ENCODE measurements around the gene ADAP1. TPM values are rescaled to one million over a fixed set of nuclear protein-coding genes. Genes with fewer than 3 reads are reported as not detected.
"Not testable (repeated sequence)": the region's sequence is repeated elsewhere in the genome, so short reads cannot be mapped to it uniquely, and the experiment has no call there.

The ADAP1 gene
- polyA plus RNA-seq, 1 donor = 3.2 TPM

DNA sequence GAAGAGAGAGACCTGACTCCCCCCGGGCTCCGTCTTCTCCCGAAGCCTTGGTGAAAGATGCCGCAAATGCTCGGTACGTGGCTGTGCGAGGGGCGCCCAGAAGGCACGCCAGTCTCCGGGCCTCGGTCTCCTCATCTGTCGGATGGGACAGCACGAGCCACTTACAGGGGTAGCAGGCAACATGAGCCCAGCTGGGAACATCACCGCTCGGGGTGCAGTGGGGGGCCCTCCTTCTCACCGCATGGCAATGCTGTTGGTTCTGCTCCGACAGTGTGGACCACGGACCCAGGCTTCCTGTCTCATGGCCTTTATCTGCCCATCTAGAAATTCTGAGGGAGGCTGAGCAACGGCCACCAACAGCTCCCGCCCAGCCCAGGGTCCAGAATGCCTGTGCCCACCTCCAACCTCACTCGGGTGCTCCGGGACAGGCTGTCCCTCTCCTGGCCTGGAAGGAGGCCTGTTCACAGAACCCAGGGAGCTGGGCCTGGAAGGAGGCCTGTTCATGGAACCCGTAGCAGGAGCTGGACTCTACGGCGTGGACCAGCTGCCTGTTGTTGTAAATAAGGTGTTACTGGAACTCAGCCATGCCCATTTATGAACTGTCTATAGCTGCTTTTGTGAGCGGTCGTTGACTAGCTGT, 15.8 kb downstream of the ADAP1 start:
- no peak for DNase-seq (ENCODE audit: low read depth)

DNA sequence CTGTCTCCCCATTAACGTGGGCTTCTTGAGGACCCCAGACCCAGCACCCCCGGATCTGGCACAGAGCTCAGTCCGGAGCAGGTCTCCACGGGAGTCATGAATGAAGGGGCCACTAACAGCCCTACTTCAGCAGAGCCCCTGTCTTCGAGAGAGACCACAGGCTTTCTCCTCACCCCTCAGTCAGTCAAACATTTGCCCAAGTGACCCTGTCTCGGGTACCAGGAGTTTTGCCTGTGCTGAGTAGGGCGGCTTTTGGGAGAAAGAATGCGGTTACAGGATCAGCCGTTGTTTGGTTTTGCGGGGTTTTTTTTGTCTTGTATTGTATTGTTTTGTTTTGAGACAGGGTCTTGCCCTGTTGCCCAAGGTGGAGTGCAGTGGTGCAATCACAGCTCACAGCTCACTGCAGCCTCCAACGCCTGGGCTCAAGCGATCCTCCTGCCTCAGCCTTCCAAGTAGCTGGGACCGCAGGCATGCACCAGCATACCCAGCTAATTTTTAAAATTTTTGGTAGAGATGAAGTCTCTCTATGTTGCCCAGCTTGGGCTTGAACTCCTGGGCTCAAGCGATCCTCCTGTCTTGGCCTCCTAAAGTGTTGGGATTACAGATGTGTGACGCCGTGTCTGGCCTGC, 16.5 kb downstream of the ADAP1 start:
- no peak for DNase-seq (ENCODE audit: low read depth)

DNA sequence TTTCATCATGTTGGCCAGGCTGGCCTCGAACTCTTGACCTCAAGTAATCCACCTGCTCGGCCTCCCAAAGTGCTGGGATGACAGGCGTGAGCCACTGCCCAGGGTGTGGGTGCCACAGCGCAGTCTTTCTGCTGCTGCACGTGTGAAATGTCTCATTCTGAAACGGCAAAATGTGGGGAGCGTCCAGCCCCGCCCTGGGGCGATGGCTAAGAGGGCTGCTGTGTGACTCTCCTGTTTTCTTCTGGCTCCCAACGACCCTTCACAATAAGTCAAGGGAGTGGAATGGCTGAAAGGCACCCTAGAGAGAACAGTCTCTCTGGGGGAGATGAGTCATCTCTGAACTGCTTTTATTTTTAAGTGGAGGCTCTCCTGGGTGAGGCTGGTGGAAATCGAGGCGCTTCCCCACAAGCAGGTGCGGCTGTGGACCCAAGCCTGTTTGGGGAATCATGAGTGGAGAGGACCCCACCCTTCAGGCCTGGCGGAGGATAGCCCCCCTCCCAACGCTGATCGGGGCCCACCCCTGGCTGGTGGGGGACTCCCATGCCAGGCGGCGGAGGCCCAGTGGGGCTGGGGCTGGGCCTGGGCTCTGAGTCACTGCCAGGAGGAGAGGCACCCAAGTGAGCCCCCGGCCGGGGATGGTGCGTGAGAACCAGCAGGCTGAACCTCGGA, 18.0 kb downstream of the ADAP1 start:
- DNase-seq (ENCODE audit: low read depth) = no peak

DNA sequence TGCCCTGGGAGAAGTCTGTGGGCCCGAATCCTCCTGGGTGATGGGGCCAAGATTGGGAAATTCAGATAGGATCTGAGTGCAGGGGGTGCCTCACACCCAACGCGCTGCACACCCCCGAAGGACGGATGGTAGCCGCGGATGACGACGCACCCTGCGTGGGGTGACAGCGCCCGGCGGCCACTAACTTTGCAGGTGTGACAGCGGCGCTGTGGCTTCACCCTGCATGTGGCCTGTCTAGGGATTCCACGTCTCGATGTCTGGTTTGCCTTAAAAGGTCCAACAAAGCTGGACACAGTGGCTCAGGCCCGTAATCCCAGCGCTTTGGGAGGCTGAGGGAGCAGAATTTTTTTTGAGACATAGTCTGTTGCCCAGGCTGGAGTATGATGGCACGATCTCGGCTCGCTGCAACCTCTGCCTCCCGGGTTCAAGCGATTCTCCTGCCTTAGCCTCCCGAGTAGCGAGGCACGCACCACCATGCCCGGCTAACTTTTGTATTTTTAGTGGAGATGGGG, 18.6 kb downstream of the ADAP1 start:
- no peak for DNase-seq (ENCODE audit: low read depth)

- no peak for DNase-seq (ENCODE audit: low read depth)
Observed at GRCh38 chr7:935164-935873, 19.2 kb downstream of the ADAP1 start.

DNA sequence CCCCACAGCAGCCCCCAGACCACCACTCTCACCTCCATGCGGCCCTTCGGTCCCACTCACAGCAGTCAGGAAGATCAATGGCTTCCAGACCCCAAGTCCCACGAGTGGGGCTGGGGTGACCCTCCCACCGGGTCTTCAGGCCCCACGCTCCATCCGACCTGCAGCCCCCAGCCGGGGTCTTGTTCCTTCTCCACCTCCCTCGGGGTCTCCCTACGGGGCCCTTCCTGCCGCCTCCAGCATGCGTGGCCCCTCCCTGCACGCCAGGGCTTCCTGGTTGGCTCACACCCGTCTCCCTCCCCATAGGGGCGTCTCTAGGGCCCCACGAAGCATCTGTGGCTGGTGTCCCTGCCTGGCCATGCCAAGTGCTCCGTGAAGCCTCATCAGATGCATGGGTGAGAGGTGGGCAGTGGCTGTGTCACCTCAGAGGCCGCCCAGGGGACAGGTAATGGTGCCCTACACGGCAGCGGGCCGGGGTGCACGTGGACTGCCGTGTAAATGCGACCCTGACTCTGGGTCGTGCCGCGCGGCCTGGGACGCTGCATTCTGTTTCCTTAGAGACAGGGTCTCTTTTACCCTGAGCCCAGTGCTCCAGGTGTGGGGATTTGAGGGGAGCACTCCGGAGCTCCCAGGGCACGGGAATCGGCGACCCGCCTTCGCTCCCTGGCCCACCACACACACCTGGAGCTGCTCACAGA, 19.9 kb downstream of the ADAP1 start:
- DNase-seq (ENCODE audit: low read depth) = no peak

DNA sequence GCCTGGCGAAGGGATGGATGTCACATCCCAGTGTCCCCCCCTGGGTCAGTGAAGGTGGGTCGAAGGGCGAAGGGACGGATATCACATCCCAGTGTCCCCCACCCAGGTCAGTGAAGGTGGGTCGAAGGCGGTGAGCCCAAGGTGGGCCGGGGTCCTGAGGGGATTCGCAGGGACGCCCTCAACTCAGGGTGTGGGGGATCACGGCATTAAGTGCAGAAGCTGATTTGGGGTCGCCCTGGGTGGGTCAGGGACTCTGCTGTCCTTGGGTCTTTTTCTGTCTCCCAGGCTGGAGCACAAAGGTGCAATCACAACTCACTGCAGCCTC, 21.9 kb downstream of the ADAP1 start:
- DNase-seq (ENCODE audit: low read depth) = no peak

- DNase-seq (ENCODE audit: low read depth) = no peak
Observed at GRCh38 chr7:931871-932650, 22.4 kb downstream of the ADAP1 start.

DNA sequence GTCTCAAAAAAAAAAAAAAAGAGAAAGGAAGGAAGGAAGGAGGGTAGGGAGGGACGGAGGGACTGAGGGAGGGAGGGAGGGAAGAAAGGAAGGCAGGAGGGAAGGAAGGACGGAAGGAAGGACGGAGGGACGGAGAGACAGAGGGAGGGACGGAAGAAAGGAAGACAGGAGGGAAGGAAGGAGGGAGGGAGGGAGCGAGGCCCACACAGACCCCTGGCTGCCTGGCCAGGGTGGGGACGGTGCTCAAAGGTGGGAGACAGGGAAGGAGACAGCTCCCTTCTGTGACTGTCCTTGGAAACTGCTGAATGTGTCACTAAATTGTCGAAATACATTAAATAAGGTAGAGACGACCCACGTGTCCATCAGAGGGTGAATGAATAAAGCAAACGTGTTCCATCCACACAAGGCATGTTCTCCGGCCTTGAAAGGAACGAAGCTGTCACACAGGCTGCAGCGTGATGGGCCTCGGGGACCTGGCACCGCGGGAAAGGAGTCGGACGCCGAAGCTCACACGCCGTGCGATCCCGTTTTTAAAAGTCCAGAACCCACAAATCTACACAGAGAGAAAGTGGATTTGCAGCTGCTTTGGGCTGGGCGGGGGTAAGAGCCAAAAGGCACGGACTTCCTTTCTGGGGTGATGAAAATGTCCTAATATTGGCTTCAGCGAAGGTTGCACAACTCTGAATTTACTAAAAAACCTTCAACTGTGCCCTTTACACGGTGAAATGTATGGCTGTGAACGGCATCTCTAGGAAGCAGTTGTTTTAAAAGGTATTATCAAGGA, 23.3 kb downstream of the ADAP1 start:
- DNase-seq (ENCODE audit: low read depth) = no peak

DNA sequence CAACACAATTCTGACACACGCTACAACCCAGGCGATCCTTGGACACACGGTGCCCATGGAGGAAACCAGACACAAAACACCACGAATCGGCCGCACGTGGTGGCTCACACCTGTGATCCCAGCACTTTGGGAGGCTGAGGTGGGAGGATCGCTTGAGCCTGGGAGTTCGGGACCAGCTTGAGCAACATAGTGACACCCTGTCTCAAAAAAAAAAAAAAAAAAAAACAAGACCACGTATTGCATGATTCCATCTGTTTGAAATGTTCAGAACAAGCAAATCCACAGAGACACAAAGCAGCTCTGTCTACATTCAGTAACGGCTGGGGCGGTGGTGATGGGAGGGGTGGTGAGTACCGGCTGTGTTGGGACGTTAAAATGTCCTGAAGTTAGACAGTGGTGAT, 25.2 kb downstream of the ADAP1 start:
- no peak for DNase-seq (ENCODE audit: low read depth)

GRCh38 chr7:927031-927671, 27.3 kb downstream of the ADAP1 start:
- no peak for DNase-seq (ENCODE audit: low read depth)

GRCh38 chr7:926061-927030, 28.1 kb downstream of the ADAP1 start:
- no peak for DNase-seq (ENCODE audit: low read depth)

GRCh38 chr7:925601-926000, 28.9 kb downstream of the ADAP1 start:
- no peak for DNase-seq (ENCODE audit: low read depth)

DNA sequence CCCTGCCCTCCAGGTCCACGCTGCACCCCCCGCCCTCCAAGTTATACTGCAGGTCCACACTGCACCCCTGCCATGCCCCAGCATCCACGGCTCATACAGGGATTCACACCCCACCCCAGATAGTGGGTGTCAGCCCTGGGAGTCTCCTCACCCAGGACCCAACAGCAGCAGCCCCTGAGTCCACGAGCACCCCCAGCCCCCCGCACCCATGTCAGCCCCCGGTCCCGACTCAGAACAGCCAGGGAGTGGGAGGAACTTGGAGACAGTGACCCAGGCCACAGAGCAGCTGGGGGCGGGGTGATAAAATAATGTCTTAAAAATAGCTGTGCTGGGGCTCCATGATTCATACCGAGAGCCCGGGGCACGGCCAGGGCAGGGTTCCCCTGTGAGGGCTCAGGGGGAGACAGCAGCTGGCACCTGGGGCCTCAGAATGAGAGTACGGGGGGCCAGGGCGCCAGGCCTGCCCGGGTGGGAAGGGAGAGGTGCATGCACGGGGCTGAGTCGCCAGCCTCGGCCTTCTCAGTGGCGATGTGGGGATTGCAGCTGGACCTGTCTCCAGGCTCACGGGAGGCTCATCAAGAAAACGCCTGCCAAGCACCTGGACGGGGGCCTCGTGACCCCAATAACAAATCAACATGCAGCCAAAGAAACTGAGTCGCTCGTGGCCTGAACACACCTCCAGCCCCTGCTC, 29.8 kb downstream of the ADAP1 start:
- no peak for DNase-seq (ENCODE audit: low read depth)

GRCh38 chr7:924042-924441, 30.4 kb downstream of the ADAP1 start:
- DNase-seq (ENCODE audit: low read depth) = not testable (repeated sequence)

- no peak for DNase-seq (ENCODE audit: low read depth)
Observed at GRCh38 chr7:923108-924041, 31.1 kb downstream of the ADAP1 start.
